ENCODE measurements around the gene CDC5L. TPM values are rescaled to one million over a fixed set of nuclear protein-coding genes. Genes with fewer than 3 reads are reported as not detected.
A peak's percentile ranks its signal among the peaks of the same experiment; 100 is the strongest.

Gene CDC5L
- polyA plus RNA-seq, 1 donor from 2014 or later = 16.0 TPM

- peaks cover 1% of the 10 kb centered on the region for H3K27me3 Mint-ChIP-seq
- no peaks in the 10 kb centered on the region for H3K9me3 Mint-ChIP-seq
- H3K36me3 Mint-ChIP-seq = no peaks in the 10 kb centered on the region
- H3K27ac Mint-ChIP-seq = no peak overlapping the region
- no peak overlapping the region for H3K4me3 Mint-ChIP-seq
- H3K4me1 Mint-ChIP-seq = peaks cover 0 to 1% (median 0%) of the 10 kb centered on the region in 3 donors
Observed at GRCh38 chr6:44462797-44463727, 75.6 kb downstream of the CDC5L start.

DNA sequence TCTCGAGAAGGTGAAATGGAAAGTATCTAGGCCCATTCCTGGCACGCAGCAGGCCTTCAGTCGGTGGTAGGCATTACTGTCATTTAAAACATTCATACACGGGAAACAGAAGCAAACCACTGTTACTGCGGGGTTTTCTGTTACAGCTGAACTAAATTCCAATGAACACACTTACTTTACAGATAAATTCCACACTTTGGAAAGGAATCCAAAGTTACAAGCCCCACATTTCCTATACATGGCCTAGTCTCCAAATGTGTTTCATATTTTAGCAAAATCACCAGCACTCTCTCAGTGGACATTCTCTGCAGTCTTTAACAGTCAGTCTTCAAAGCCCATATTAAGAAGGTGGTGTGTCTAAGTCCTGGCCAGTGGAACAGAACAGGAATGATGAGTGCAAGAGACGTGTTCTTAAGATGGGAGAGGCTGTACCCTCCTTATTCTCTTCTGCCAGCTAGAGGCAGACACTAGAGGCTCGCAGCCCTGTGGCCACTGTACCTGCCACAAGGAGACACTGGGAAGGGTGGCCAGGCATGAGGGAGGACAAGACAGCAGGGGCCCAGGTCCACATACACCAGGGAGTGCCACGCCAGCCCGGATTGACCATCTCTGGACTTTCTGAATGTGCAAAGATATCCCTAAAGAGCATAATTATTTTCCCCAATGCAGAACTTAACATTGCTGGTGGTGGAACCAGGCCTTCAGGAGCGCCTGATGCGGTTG is 76.4 kb downstream of the CDC5L start:
- no peaks in the 10 kb centered on the region for H3K9me3 Mint-ChIP-seq
- H3K4me3 Mint-ChIP-seq = no peak overlapping the region
- peaks cover 0 to 1% (median 0%) of the 10 kb centered on the region in 3 donors for H3K4me1 Mint-ChIP-seq
- peaks cover 1% of the 10 kb centered on the region for H3K27me3 Mint-ChIP-seq
- no peaks in the 10 kb centered on the region for H3K36me3 Mint-ChIP-seq
- no peak overlapping the region for H3K27ac Mint-ChIP-seq

GRCh38 chr6:44464527-44465310 is 77.2 kb downstream of the CDC5L start:
- Mint-ChIP-seq H3K4me3 (no peak overlapping the region), H3K27me3 (peaks cover 1% of the 10 kb centered on the region), H3K9me3 (no peaks in the 10 kb centered on the region), H3K4me1 (peaks cover 0 to 1% (median 0%) of the 10 kb centered on the region in 3 donors), H3K27ac (no peak overlapping the region), H3K36me3 (no peaks in the 10 kb centered on the region)

- Mint-ChIP-seq H3K27me3 (no peaks in the 10 kb centered on the region), H3K27ac (no peak overlapping the region), H3K36me3 (no peaks in the 10 kb centered on the region), H3K4me1 (peaks cover 0 to 1% (median 0%) of the 10 kb centered on the region in 3 donors), H3K4me3 (no peak overlapping the region), H3K9me3 (no peaks in the 10 kb centered on the region)
Observed at GRCh38 chr6:44466955-44467354, 79.4 kb downstream of the CDC5L start.

DNA sequence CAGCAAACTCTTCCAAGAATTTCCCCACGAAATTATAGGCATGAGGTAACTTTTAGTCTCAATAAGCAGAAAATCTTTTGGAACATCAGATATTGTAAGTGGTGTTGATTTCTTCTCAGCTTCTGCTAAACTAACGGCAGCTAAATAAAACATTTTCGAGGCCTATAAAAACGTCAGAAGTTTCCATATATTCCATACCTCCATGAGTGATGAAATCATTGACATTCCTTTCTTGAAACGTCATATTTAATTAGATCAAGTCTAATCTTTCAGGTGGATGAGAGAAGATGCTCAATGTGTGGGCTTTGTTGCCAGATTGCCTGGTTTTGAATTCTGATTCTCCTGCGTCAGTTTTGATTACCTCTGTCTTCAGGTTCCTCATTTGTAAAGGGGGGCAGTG is 81.3 kb downstream of the CDC5L start:
- Mint-ChIP-seq H3K4me3 (no peak overlapping the region), H3K4me1 (no peaks in the 10 kb centered on the region), H3K27ac (no peak overlapping the region), H3K9me3 (no peaks in the 10 kb centered on the region), H3K27me3 (no peaks in the 10 kb centered on the region), H3K36me3 (no peaks in the 10 kb centered on the region)

DNA sequence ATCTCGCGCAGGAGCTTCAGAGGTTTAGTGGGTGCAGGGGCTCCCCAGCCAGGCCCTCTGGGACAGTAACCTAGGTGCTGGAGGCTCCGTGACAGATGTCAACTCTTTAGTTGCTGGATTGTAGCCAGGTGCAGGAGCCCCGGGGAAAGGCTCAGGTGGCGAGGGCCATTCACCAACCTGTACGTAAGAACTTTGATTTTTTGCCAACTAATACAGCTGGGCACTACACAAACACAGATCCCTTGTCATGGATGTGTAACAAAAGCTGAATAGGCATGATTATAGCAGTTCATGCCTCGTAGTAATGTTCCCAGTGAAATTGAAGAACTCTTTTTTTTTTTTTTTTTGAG is 82.6 kb downstream of the CDC5L start:
- Mint-ChIP-seq H3K4me1 (peaks cover 0 to 6% (median 1%) of the 10 kb centered on the region in 3 donors), H3K27ac (no peak overlapping the region), H3K4me3 (no peak overlapping the region), H3K27me3 (peaks cover 3% of the 10 kb centered on the region), H3K9me3 (no peaks in the 10 kb centered on the region), H3K36me3 (no peaks in the 10 kb centered on the region)

- no peaks in the 10 kb centered on the region for H3K36me3 Mint-ChIP-seq
- peaks cover 4% of the 10 kb centered on the region for H3K27me3 Mint-ChIP-seq
- H3K4me3 Mint-ChIP-seq = peak overlapping the region in 1 of 4 donors; percentile 43
- no peak overlapping the region for H3K27ac Mint-ChIP-seq
- no peaks in the 10 kb centered on the region for H3K9me3 Mint-ChIP-seq
- H3K4me1 Mint-ChIP-seq = peaks cover 0 to 7% (median 4%) of the 10 kb centered on the region in 3 donors
Observed at GRCh38 chr6:44470746-44471145, 83.2 kb downstream of the CDC5L start.

DNA sequence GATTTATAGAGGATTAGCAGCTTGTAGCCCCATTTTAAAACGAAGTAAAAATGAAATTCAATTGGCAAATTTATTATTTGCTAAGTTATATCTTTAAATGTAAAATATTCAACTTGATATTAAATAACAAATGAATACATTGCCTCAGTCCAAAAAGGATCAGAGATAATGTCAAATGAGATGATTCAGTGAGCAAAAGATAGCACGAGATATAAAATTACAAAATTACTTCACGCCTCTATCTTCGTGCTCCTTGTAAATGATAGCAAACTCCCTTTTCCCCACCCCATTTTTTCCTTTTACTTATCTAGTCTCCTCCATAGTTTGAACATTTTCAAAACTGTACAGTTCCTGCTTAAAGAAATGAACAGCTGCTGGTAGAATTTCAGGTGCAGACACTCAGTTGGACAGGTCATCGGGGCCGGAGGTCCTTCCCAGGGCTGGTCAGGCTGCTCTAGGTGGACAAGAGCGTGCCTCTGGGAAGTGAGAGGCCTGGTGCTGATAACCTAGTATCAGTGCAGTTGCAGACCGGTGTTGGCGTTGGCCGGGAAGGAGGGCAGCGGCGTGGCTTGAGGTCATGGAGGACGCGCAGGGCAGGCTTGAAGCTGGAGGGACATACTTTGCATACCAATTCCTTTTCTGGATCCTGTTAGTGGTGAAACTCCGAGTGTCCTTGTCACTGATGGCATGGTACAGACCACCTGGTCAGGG is 83.9 kb downstream of the CDC5L start:
- H3K27me3 Mint-ChIP-seq = peaks cover 4% of the 10 kb centered on the region
- H3K9me3 Mint-ChIP-seq = no peaks in the 10 kb centered on the region
- no peak overlapping the region for H3K27ac Mint-ChIP-seq
- H3K36me3 Mint-ChIP-seq = no peaks in the 10 kb centered on the region
- no peak overlapping the region for H3K4me3 Mint-ChIP-seq
- H3K4me1 Mint-ChIP-seq = peaks cover 0 to 7% (median 4%) of the 10 kb centered on the region in 3 donors

GRCh38 chr6:44472250-44472945 is 84.9 kb downstream of the CDC5L start:
- Mint-ChIP-seq H3K4me3 (no peak overlapping the region), H3K4me1 (peaks cover 0 to 7% (median 4%) of the 10 kb centered on the region in 3 donors), H3K27ac (no peak overlapping the region), H3K9me3 (no peaks in the 10 kb centered on the region), H3K27me3 (peaks cover 4% of the 10 kb centered on the region), H3K36me3 (no peaks in the 10 kb centered on the region)

DNA sequence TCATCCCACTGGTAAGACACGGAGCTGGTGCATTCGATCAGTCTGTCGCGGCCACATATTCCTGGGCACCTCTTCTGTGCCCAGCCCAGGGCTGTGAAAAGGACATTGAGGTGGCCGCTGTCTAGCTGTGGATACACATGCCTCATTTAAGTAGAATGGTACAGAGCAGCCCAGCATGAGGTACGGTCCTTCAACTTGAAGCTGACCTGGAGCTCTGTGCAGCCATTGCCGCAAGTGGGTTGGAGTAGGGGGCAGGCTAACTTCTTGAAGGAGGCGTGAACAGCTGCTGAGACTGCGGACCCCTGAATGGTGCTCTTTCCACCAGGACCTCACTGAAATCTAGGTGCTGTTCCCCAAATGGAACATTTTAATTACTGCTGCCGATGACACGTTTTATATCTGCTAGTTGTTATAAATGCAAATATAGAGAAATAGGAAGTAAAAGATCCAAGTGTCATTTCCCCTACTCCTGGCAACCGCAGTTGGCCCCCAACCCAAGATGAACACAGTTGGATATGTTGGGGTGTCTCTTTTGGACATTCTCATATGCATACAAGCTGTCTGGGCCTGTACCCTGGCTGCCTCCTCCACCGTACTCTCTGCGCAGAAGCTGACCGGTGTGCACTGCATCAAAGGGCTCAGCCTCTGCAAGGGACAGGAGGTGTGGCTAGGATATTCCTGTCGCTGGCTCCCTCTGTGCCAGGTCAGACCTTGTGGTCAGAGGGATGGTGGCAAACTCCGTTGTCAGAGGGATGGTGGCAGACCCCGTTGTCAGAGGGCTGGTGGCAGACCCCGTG is 86.1 kb downstream of the CDC5L start:
- Mint-ChIP-seq H3K36me3 (no peaks in the 10 kb centered on the region), H3K27me3 (peaks cover 4% of the 10 kb centered on the region), H3K27ac (no peak overlapping the region), H3K9me3 (no peaks in the 10 kb centered on the region), H3K4me3 (no peak overlapping the region), H3K4me1 (peaks cover 0 to 7% (median 4%) of the 10 kb centered on the region in 3 donors)

GRCh38 chr6:44474190-44474631 is 86.7 kb downstream of the CDC5L start:
- no peaks in the 10 kb centered on the region for H3K36me3 Mint-ChIP-seq
- peaks cover 4% of the 10 kb centered on the region for H3K27me3 Mint-ChIP-seq
- H3K27ac Mint-ChIP-seq = no peak overlapping the region
- H3K4me1 Mint-ChIP-seq = peaks cover 0 to 7% (median 4%) of the 10 kb centered on the region in 3 donors
- H3K4me3 Mint-ChIP-seq = no peak overlapping the region
- no peaks in the 10 kb centered on the region for H3K9me3 Mint-ChIP-seq

GRCh38 chr6:44474643-44475042 is 87.1 kb downstream of the CDC5L start:
- H3K4me1 Mint-ChIP-seq = peaks cover 0 to 7% (median 4%) of the 10 kb centered on the region in 3 donors
- H3K4me3 Mint-ChIP-seq = no peak overlapping the region
- H3K27ac Mint-ChIP-seq = no peak overlapping the region
- no peaks in the 10 kb centered on the region for H3K9me3 Mint-ChIP-seq
- peaks cover 4% of the 10 kb centered on the region for H3K27me3 Mint-ChIP-seq
- no peaks in the 10 kb centered on the region for H3K36me3 Mint-ChIP-seq

DNA sequence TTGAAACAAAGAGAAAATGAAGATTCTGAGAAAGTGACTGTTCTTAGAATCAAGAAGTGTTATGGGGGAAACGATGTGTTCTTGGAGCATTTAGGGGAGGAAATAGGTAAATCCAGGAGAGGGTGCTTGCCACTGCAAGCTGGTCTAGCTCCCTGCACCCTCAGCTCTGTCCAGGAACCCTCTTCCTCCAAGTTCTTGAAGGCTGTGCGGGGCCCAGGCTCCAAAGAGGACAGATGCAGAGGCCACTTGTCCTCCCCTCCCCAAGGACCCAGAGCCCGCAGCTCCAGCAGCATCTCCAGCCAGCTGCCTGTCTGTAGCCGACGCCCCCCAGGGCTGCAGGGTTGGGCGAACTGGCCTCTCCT is 87.9 kb downstream of the CDC5L start:
- H3K4me3 Mint-ChIP-seq = no peak overlapping the region
- H3K27me3 Mint-ChIP-seq = peaks cover 4% of the 10 kb centered on the region
- H3K36me3 Mint-ChIP-seq = no peaks in the 10 kb centered on the region
- no peaks in the 10 kb centered on the region for H3K9me3 Mint-ChIP-seq
- H3K4me1 Mint-ChIP-seq = peaks cover 0 to 7% (median 4%) of the 10 kb centered on the region in 3 donors
- H3K27ac Mint-ChIP-seq = no peak overlapping the region

Data from IgD-negative memory B cell (primary cell).